ENCODE measurements around the gene ZC3H7A. TPM values are rescaled to one million over a fixed set of nuclear protein-coding genes. Genes with fewer than 3 reads are reported as not detected.

The ZC3H7A gene
- total and polyA plus RNA-seq, 10 of the 15 experiments (the other 5 are each of a cell fraction or from before 2014, with no cell fraction given) = 46.3 to 188 (median 68.6) TPM

DNA sequence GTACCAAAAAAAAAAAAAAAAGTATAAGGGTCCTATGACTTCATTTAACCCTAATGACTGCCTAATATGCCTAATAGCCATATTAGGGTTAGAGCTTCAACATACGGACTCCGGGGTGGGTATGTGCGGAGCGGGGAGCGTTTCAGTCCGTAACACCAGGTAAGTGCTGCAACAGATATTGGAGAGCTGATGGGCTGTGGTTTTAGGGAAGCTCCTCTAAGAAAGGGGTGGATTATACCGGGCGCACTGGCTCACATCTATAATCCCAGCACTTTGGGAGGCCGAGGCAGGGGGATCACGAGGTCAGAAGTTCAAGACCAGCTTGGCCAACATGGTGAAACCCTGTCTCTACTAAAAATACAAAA lies 1.9 kb upstream of the ZC3H7A start:
- no peak for TF ChIP-seq BMI1 (IDR thresholded peaks at IDR 0.05; ENCODE audit: borderline replicate concordance)
- no peak for TF ChIP-seq KAT2A (conservative IDR thresholded peaks at IDR 0.05; ENCODE audit: control insufficient read depth, low read depth, low read length)
- no peak for TF ChIP-seq ZNF217 (IDR thresholded peaks at IDR 0.05)
- no peak for TF ChIP-seq BRCA1 (IDR thresholded peaks at IDR 0.05; ENCODE audit: low read depth, low read length)
- TF ChIP-seq BCL11A (IDR thresholded peaks at IDR 0.05; ENCODE audit: low read depth, low read length) = no peak
- no peak for TF ChIP-seq NR2F1 (conservative IDR thresholded peaks at IDR 0.05)
- TF ChIP-seq, protein P1, sequence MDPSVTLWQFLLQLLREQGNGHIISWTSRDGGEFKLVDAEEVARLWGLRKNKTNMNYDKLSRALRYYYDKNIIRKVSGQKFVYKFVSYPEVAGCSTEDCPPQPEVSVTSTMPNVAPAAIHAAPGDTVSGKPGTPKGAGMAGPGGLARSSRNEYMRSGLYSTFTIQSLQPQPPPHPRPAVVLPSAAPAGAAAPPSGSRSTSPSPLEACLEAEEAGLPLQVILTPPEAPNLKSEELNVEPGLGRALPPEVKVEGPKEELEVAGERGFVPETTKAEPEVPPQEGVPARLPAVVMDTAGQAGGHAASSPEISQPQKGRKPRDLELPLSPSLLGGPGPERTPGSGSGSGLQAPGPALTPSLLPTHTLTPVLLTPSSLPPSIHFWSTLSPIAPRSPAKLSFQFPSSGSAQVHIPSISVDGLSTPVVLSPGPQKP (IDR thresholded peaks at IDR 0.05; ENCODE audit: low read depth, low read length) = no peak
- no peak for TF ChIP-seq TAF1 (IDR thresholded peaks at IDR 0.05; ENCODE audit: borderline replicate concordance, low read depth, low read length)
- TF ChIP-seq MTA3 (IDR thresholded peaks at IDR 0.05; ENCODE audit: borderline replicate concordance, low read length) = no peak
- no peak for TF ChIP-seq EP300 (IDR thresholded peaks at IDR 0.05; ENCODE audit: borderline replicate concordance in 1 of 2, control insufficient read depth in 1 of 2, low read depth in 2 of 2, low read length in 2 of 2)
- TF ChIP-seq HDAC2 (IDR thresholded peaks at IDR 0.05) = no peak
- TF ChIP-seq WRNIP1 (IDR thresholded peaks at IDR 0.05; ENCODE audit: borderline replicate concordance, low read depth, low read length) = no peak
- TF ChIP-seq, protein P2, sequence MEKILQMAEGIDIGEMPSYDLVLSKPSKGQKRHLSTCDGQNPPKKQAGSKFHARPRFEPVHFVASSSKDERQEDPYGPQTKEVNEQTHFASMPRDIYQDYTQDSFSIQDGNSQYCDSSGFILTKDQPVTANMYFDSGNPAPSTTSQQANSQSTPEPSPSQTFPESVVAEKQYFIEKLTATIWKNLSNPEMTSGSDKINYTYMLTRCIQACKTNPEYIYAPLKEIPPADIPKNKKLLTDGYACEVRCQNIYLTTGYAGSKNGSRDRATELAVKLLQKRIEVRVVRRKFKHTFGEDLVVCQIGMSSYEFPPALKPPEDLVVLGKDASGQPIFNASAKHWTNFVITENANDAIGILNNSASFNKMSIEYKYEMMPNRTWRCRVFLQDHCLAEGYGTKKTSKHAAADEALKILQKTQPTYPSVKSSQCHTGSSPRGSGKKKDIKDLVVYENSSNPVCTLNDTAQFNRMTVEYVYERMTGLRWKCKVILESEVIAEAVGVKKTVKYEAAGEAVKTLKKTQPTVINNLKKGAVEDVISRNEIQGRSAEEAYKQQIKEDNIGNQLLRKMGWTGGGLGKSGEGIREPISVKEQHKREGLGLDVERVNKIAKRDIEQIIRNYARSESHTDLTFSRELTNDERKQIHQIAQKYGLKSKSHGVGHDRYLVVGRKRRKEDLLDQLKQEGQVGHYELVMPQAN (conservative IDR thresholded peaks at IDR 0.05) = no peak
- TF ChIP-seq NFXL1 (IDR thresholded peaks at IDR 0.05; ENCODE audit: borderline replicate concordance) = no peak
- no peak for TF ChIP-seq SP1 (IDR thresholded peaks at IDR 0.05; ENCODE audit: low read depth, low read length)
- no peak for TF ChIP-seq CHD4 (IDR thresholded peaks at IDR 0.05)
- TF ChIP-seq ZZZ3 (IDR thresholded peaks at IDR 0.05; ENCODE audit: control insufficient read depth, insufficient read length, low read depth) = no peak
- TF ChIP-seq RAD51 (IDR thresholded peaks at IDR 0.05) = no peak
- TF ChIP-seq JUND (IDR thresholded peaks at IDR 0.05; ENCODE audit: low read depth, low read length) = no peak
- TF ChIP-seq, protein P3, sequence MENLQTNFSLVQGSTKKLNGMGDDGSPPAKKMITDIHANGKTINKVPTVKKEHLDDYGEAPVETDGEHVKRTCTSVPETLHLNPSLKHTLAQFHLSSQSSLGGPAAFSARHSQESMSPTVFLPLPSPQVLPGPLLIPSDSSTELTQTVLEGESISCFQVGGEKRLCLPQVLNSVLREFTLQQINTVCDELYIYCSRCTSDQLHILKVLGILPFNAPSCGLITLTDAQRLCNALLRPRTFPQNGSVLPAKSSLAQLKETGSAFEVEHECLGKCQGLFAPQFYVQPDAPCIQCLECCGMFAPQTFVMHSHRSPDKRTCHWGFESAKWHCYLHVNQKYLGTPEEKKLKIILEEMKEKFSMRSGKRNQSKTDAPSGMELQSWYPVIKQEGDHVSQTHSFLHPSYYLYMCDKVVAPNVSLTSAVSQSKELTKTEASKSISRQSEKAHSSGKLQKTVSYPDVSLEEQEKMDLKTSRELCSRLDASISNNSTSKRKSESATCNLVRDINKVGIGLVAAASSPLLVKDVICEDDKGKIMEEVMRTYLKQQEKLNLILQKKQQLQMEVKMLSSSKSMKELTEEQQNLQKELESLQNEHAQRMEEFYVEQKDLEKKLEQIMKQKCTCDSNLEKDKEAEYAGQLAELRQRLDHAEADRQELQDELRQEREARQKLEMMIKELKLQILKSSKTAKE (IDR thresholded peaks at IDR 0.05; ENCODE audit: low read depth, poor library complexity, severe bottlenecking) = no peak
- RAD21 ChIA-PET (ENCODE audit: unreplicated experiment) = interaction anchor here (0.6 to 10.7 kb wide), 15 partner anchors 14 to 391 kb away, joined by 3 to 174 read pairs (median 13); partner anchors contain the start of gene TXNDC11
- Histone ChIP-seq H3K4me2 (ENCODE audit: control insufficient read depth, insufficient read depth) (peak overlapping the region; percentile 93), H3K4me1 (ENCODE audit: control insufficient read depth, insufficient read depth, low read length) (peaks cover 25% of the 10 kb centered on the region), H3K79me2 (ENCODE audit: control insufficient read depth, insufficient read depth, low read length) (peaks cover 61% of the 10 kb centered on the region), H3K36me3 (ENCODE audit: control insufficient read depth in 2 of 2, insufficient read depth in 2 of 2, low read length in 1 of 2) (no peaks in the 10 kb centered on the region; a peak in 1 of 4 replicates), H2AFZ (ENCODE audit: control insufficient read depth, low read depth, low read length) (no peak overlapping the region), H3K9ac (ENCODE audit: control insufficient read depth, insufficient read depth, low read length) (peak overlapping the region; percentile 97; the same call in 1 of the 2 replicates), H4K20me1 (ENCODE audit: control insufficient read depth, insufficient read depth) (no peaks in the 10 kb centered on the region), H3K4me3 (peak overlapping the region; percentile 99), H3K9me3 (replicated peaks; ENCODE audit: control insufficient read depth, insufficient read depth, low read length) (no peaks in the 10 kb centered on the region), H3K27ac (ENCODE audit: control insufficient read depth, insufficient read depth) (peak overlapping the region; percentile 37; the same call in 1 of the 2 replicates), H3K27me3 (replicated peaks in 1 of 2; ENCODE audit: control insufficient read depth in 2 of 2, insufficient read depth in 2 of 2, low read length in 1 of 2) (no peaks in the 10 kb centered on the region)
- intact Hi-C loops (cut with micrococcal nuclease; ENCODE audit: unreplicated experiment) (no loop called here), in situ Hi-C loops (cut with MboI) (no loop called here)
- POLR2A ChIA-PET = interaction anchor here (0.8 to 12.7 kb wide), 10 partner anchors 9 to 218 kb away, joined by 3 to 410 read pairs (median 8); partner anchors contain the start of genes RSL1D1, SNN and TXNDC11
- SMC1A ChIA-PET (ENCODE audit: uncharacterized antibody, unreplicated experiment) = interaction anchor here (0.6 to 11.9 kb wide), 16 partner anchors 9 to 134 kb away, joined by 3 to 184 read pairs (median 7); partner anchors contain the start of genes RSL1D1 and TXNDC11
- CTCF ChIA-PET = interaction anchor here (0.6 to 7.9 kb wide), 13 partner anchors 12 to 403 kb away, joined by 3 to 62 read pairs (median 15); partner anchors contain the start of gene TXNDC11
- no TSS peak for BruUV-seq (replicated peaks)
- 88% methylated on average over 10 of the region's 10 CpGs for WGBS (ENCODE audit: insufficient coverage, insufficient replicate concordance, low lambda C conversion rate, missing lambda C conversion rate)
- no peak for ATAC-seq
- no peak for FAIRE-seq
- DNase-seq (ENCODE audit: low read depth, low spot score) = no peak
